GM19099 (cell line): ENCODE data around the gene SLC6A6.

Experiments used
- POLR2A ChIP-seq: IDR thresholded peaks from 3 replicates; pipeline ENCODE4 v1.6.1; 2011; ENCODE audit warnings: low read depth; ENCODE audit not compliant: insufficient read length; ENCODE audit errors: extremely low read depth

Gene SLC6A6

GRCh38 chr3:14416453-14416852 lies 14.0 kb downstream of the SLC6A6 start:
- TF ChIP-seq POLR2A: no peak

- no peak for TF ChIP-seq POLR2A
Observed at GRCh38 chr3:14418296-14419250, 16.2 kb downstream of the SLC6A6 start.

- no peak for TF ChIP-seq POLR2A
Observed at GRCh38 chr3:14422016-14422963, 19.9 kb downstream of the SLC6A6 start.

GRCh38 chr3:14423197-14423743 lies 20.9 kb downstream of the SLC6A6 start:
- no peak for TF ChIP-seq POLR2A

- no peak for TF ChIP-seq POLR2A
Observed at GRCh38 chr3:14423963-14424362, 21.6 kb downstream of the SLC6A6 start.

GRCh38 chr3:14424711-14425580 lies 22.5 kb downstream of the SLC6A6 start:
- TF ChIP-seq POLR2A: no peak

GRCh38 chr3:14425581-14426304 lies 23.3 kb downstream of the SLC6A6 start:
- no peak for TF ChIP-seq POLR2A

GRCh38 chr3:14426305-14426620 lies 23.9 kb downstream of the SLC6A6 start:
- no peak for TF ChIP-seq POLR2A

GRCh38 chr3:14428087-14429033 lies 26.0 kb downstream of the SLC6A6 start:
- TF ChIP-seq POLR2A: no peak

GRCh38 chr3:14429237-14429636 lies 26.8 kb downstream of the SLC6A6 start:
- TF ChIP-seq POLR2A: no peak

GRCh38 chr3:14429640-14430039 lies 27.2 kb downstream of the SLC6A6 start:
- TF ChIP-seq POLR2A: no peak

- TF ChIP-seq POLR2A: no peak
Observed at GRCh38 chr3:14430053-14430452, 27.6 kb downstream of the SLC6A6 start.
